ENCODE results near the gene MARCHF2.
"Not testable (repeated sequence)": the region's sequence is repeated elsewhere in the genome, so short reads cannot be mapped to it uniquely, and the experiment has no call there.

Gene MARCHF2

GRCh38 chr19:8413629-8413995 lies 507 bp downstream of the MARCHF2 start:
- DNase-seq: no peak

DNA sequence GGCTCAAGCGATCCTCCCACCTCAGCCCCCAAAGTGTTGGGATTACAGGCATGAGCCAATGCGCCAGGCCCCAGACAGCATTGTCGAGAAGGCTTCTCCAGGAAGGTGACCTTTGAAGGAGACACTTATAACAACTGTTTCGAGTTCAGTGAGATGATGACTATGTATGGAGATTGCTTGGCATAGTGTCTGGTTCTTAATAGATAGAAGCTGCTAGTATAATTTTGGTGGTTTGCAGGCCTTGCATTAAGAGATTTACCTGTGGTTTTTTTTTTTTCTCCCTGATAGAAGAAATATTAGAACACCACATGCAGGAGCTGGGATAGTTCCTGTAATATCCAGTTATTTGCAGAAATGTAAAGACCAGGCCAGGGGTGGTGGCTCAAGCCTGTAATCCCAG lies 3.7 kb downstream of the MARCHF2 start:
- DNase-seq: no peak

DNA sequence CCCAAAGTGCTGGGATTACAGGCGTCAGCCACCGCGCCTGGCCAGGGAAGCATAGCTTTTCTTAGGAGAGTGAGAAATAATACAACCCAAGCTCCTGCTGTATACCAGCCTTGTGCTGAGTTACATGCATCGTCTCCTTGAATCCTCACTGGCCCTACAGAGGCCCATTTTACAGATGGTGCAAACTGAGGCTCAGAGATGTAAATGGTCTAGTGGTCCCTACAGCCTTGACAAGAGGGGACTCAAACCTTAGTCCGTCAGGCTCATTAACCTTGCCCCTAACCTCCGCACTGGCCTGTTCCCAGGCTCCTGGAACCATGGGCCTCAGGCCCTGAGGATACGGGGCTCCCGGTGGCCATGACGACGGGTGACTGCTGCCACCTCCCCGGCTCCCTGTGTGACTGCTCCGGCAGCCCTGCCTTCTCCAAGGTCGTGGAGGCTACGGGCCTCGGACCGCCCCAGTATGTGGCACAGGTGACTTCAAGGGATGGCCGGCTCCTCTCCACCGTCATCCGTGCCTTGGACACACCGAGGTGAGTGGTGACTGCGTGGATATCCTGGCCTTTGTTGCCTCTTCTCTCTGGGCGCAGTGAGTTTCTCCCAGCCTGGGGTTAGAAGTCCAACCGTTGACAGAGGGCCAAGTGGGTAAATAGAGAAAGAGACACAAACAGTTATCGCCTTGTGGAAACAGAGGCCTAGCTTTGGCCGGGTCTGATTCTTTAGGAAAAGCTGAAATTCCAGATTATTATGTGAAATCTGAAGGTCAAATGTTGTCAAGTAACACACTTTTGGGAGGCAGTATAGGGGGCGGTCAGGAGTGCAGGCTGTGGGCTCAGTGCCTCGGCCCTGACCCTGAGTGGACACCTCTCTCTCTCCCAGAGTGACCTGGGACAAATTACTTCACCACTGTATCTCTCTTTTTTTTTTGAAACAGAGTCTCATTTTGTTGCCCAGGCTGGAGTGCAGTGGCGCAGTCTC lies 8.7 kb downstream of the MARCHF2 start:
- no peak for DNase-seq

DNA sequence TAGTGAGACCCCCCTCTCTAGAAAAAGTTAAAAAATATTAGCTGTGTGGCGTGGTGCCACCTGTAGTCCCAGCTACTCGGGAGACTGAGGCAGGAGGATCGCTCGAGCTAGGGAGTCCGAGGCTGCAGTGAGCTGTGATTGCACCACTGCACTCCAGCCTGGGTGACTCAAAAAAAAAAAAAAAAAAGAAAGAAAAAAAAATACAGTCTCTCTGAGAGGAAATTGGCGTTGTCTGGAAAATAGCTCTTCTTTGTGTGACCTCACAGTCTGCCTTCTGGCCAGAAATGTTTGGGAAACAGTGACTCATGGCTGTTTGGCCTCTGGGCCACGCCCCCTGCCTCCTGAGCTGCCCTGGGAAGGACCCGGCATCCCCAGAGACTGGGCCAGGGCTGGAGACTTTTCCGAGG lies 10.7 kb downstream of the MARCHF2 start:
- DNase-seq: peak; percentile 97

DNA sequence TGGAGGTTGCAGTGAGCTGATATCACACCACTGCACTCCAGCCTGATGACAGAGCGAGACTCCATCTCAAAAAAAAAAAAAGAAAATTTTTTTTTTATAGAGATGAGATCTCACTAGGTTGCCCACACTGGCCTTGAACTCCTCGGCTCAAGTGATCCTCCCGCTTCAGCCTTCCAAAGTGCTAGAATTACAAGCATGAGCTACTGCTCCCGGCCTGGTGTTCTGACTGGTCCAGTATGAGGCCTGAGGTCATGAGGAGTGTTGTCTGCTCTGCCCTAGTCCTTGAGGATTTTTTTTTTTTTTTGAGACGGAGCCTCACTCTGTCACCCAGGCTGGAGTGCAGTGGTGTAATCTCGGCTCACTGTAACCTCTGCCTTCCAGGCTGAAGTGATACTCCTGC lies 12.2 kb downstream of the MARCHF2 start:
- DNase-seq: not testable (repeated sequence)

- no peak for DNase-seq
These were observed 13.2 kb downstream of the MARCHF2 start for GRCh38 chr19:8426283-8426682.

DNA sequence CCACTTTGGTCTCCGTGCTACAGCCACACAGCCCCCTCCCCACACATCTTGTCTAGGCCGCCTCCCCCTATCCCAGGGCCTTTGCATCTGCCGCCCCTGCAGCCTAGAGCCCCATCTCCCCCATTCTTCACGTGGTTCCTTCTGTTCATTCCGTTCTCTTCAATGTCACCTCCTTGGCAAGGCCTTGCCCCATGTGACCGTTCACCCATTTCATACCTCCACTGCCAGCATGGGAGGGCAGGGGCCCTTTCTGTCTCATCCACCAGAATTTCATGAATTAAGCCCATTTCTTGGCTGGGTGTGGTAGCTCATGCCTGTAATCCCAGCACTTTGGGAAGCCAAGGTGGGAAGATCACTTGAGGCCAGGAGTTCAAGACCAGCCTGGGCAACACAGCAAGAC lies 15.9 kb downstream of the MARCHF2 start:
- no peak for DNase-seq

DNA sequence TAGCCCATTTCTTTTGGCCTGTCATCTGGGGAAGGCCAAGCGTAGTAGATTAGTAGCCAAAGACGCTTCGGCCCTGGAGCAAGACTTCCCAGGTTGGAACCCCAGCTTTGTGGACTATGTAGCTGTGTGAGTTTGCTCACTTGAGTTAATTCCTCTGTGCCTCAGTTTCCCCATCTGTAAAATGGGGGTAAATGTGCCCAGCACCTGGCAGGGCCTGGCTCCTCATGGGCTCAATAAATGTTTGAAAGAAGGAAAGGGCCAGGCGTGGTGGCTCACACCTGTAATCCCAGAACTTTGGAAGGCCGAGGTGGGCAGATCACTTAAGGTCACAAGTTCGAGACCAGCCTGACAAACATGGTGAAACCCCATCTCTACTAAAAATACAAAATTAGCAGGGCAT lies 16.7 kb downstream of the MARCHF2 start:
- DNase-seq: no peak

GRCh38 chr19:8430650-8431049 lies 17.5 kb downstream of the MARCHF2 start:
- DNase-seq: no peak

DNA sequence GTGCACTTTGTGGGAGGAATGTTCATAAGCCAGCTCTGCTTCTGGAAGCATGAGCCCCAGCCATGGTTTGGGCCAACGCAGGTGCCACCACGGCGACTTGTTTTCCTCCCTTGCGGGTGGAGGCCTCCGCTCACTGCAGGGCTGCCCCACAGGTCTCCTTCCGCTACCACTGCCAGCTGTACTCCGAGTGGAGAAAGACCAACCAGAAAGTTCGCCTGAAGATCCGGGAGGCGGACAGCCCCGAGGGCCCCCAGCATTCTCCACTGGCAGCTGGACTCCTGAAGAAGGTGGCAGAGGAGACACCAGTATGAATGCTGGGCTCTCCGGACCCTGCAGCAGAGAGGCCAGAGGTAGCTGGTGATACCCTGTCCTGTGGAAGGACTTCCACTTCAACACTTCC lies 25.1 kb downstream of the MARCHF2 start:
- no peak for DNase-seq

DNA sequence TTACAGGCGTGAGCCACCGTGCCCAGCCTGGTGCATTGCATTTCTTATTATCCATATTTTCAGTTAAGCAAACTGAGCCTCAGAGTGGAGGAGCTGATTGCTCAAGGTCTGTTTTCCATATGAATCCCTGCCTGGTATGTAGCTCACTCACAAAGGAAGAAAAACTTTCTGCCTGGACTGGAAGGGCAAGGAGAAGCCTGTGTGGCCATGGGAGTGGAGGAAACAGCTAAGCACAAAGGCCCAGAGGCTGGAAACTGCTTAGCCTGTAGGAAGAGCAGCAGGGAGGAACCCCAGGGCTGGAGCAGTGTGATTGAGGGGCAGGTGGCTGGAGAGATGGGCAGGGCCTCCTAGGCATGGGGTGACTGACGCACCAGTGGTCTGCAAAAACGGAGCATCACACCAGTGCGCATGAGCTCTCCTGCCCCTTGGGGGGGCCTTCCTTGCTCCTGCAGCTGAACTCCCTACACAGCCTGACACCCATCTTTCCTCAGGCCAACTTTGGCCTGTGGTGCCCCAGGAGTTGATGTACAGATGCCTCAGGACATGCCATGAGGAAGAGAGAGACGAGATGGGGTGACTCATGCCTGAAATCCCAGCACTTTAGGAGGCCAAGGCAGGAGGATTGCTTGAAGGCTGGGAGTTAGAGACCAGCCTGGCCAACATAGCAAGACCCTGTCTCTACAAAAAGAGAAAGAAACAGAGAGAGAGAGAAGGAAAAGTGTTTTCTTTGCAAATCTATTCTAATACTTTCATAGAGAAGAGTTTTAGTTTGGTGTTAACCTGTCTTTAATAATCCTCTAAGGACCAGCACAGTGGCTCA lies 28.8 kb downstream of the MARCHF2 start:
- DNase-seq: no peak

- DNase-seq: not testable (repeated sequence)
These were observed 31.1 kb downstream of the MARCHF2 start for GRCh38 chr19:8444140-8444676.

GRCh38 chr19:8444677-8445487 lies 31.8 kb downstream of the MARCHF2 start, which contains the start of gene HNRNPM:
Gene HNRNPM (plus strand): TSS chr19:8444975. CDS start chr19:8444999, 24 bp downstream.
- peak; percentile 98 for DNase-seq

DNA sequence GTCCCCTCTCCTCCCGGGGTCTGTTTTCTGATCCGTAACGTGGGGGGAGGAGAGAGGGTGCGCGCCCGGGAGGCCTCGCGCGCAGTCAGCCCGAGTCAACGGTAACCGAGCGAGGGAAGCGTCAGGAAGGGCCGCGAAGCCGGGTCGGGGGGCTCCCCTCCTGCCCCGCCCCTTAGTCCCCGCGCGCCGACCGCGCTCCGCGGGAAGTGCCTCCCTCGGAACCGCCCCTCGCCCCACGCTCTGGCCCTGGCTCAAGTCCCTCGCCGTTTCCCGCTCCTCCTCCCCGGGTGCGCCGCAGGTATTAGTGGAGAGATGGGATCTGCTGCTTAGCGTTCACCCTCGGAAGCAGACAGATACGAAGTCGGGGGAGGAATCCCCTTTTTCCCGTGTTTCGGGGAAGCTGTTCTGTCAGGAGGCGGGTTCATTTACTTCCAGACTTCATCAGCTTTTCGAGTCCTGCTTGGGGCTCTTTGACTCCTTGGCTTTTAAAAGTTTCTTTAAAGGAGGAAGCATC lies 32.4 kb downstream of the MARCHF2 start:
- peak; percentile 37 for DNase-seq

DNA sequence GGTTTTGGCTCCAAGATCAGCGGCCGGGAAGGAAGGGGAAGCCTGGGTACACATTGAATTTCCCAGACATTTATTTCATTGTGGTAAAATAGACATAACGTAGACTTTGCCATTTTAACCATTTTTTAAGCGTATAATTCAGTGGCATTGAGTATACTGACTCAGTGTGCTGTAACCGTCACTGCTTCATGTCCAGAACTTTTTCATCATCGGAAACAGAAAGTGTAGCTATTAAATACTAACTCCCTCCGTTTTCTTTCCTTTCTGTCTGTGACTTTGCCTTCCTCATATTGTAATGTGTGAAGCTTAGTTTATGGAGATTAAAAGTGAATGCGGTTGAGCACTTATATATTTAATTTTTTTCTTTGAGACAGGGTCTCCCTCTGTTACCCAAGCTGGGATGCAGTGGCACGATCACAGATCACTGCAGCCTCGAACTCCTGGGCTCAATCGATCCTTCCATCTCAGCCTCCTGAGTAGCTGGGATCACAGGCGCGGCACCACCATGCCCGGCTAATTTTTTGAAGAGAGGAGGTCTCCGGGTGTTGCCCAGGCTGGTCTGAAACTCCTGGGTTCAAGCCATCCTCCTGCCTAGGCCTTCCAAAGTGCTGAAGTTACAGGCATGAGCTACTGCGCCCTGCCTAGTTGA lies 33.1 kb downstream of the MARCHF2 start:
- DNase-seq: no peak

DNA sequence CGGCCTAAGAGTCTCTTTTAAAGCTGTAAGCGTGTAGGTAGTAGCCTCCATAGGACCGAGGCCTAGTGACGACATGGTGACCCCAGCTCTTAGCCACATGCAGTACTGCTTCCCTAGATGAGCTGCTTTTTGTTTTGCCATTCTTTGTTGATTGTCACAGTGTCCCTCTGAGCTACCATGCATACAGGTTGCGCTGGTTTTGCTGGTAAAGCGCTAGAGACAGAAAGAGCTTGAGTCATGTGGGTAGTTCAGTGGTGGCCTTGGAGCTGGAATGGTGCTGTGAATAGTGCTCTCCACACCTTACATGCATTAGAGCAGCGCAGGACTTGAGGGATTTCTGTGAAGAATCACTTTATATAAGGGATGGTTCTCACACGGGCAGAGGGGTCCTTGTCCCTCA lies 36.7 kb downstream of the MARCHF2 start:
- DNase-seq: no peak

- no peak for DNase-seq
These were observed 38.3 kb downstream of the MARCHF2 start for GRCh38 chr19:8451377-8451776.

DNA sequence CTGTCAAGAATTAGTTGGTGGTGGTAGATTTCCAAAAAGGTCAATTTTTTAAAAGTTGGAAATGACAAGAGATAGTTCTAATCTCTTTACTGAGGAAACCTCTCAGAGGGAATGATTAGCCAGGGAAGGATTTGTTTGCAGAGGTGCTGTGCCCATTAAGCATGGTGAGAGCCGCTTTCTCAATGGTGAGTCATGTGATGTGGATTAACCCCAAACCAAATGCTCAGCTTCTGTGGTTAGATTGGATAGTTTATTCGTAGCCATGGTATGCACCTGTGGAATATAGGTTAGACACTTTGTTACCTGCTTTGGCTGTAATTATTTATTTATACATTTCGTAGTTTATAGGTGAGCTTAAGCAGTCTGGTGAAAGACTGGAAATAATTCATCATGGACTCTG lies 38.8 kb downstream of the MARCHF2 start:
- DNase-seq: peak; percentile 66

- no peak for DNase-seq
These were observed 39.5 kb downstream of the MARCHF2 start for GRCh38 chr19:8452446-8453123.

- no peak for DNase-seq
These were observed 40.5 kb downstream of the MARCHF2 start for GRCh38 chr19:8453616-8454015.

DNA sequence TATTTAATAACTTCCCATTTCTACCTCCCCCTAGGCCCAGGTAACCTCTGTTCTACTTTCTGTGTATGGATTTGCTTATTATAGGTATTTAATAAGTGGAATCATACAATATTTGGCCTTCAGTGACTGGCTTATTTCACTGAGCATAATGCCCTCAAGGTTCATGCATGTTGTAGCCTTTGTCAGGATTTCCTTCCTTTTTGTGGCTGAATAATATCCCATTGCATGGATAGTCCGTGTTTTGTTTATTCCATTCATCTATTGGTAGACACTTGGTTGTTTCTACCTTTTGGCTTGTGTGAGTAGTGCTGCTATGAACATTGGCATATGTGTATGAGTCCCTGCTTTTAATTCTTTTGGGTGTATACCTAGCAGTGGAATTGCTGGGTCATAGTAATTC lies 41.1 kb downstream of the MARCHF2 start:
- no peak for DNase-seq

Measured in fibroblast of skin of right biceps (primary cell).